HK-2 (cell line): ENCODE results near the gene DPEP2.
"Not testable (repeated sequence)": the region's sequence is repeated elsewhere in the genome, so short reads cannot be mapped to it uniquely, and the experiment has no call there.

Experiments
- DNase-seq: peaks from one replicate; pipeline ENCODE4 v3.0.0-alpha.2; 2018; ENCODE audit not compliant: unreplicated experiment

DPEP2 gene

GRCh38 chr16:67998779-67999688 lies at the start of gene DPEP2:
DPEP2 (minus strand) TSS chr16:67999484; CDS start chr16:67993212, 6,272 bp downstream.
- not testable (repeated sequence) for DNase-seq

- no peak for DNase-seq
Observed at GRCh38 chr16:68047987-68048386, 48.7 kb upstream of the DPEP2 start.

- DNase-seq = no peak
Observed at GRCh38 chr16:68046106-68046505, 46.8 kb upstream of the DPEP2 start.

GRCh38 chr16:68041783-68042182 lies 42.5 kb upstream of the DPEP2 start:
- no peak for DNase-seq

GRCh38 chr16:68040506-68041288 lies 41.4 kb upstream of the DPEP2 start:
- DNase-seq = peak; percentile 90

- DNase-seq = no peak
Observed at GRCh38 chr16:68037841-68038597, 38.7 kb upstream of the DPEP2 start.

- DNase-seq = no peak
Observed at GRCh38 chr16:68035227-68035626, 35.9 kb upstream of the DPEP2 start.

- DNase-seq = no peak
Observed at GRCh38 chr16:68033101-68033500, 33.8 kb upstream of the DPEP2 start.

- peak; percentile 67 for DNase-seq
Observed at GRCh38 chr16:68031951-68032350, 32.7 kb upstream of the DPEP2 start.

GRCh38 chr16:68030108-68030507 lies 30.8 kb upstream of the DPEP2 start:
- peak; percentile 34 for DNase-seq

GRCh38 chr16:68028996-68029395 lies 29.7 kb upstream of the DPEP2 start:
- no peak for DNase-seq

- DNase-seq = peak; percentile 92
Observed at GRCh38 chr16:68022728-68023537, 23.6 kb upstream of the DPEP2 start, which contains the start of the genes DDX28 and DUS2. DDX28 (minus strand) TSS chr16:68023232; CDS start chr16:68023202, 30 bp downstream. DUS2 (plus strand) TSS chr16:68023284; CDS start chr16:68038024, 14,740 bp downstream.

GRCh38 chr16:68022278-68022727 lies 23.0 kb upstream of the DPEP2 start:
- DNase-seq = peak; percentile 8

- no peak for DNase-seq
Observed at GRCh38 chr16:68021490-68021889, 22.2 kb upstream of the DPEP2 start.

- no peak for DNase-seq
Observed at GRCh38 chr16:68019167-68019680, 19.9 kb upstream of the DPEP2 start.

GRCh38 chr16:68015681-68016080 lies 16.4 kb upstream of the DPEP2 start, which contains the start of gene DPEP2NB:
DPEP2NB (minus strand) TSS chr16:68015911; CDS start chr16:68015770, 141 bp downstream.
- DNase-seq = no peak

GRCh38 chr16:68013440-68013839 lies 14.2 kb upstream of the DPEP2 start:
- no peak for DNase-seq

- DNase-seq = not testable (repeated sequence)
Observed at GRCh38 chr16:68009872-68010271, 10.6 kb upstream of the DPEP2 start.

GRCh38 chr16:68009157-68009735 lies 10.0 kb upstream of the DPEP2 start:
- DNase-seq = no peak

- DNase-seq = no peak
Observed at GRCh38 chr16:68005786-68006286, 6.6 kb upstream of the DPEP2 start.
